ENCODE measurements around the gene SLC35B1.
"Not testable (repeated sequence)": the region's sequence is repeated elsewhere in the genome, so short reads cannot be mapped to it uniquely, and the experiment has no call there.

Gene SLC35B1

DNA sequence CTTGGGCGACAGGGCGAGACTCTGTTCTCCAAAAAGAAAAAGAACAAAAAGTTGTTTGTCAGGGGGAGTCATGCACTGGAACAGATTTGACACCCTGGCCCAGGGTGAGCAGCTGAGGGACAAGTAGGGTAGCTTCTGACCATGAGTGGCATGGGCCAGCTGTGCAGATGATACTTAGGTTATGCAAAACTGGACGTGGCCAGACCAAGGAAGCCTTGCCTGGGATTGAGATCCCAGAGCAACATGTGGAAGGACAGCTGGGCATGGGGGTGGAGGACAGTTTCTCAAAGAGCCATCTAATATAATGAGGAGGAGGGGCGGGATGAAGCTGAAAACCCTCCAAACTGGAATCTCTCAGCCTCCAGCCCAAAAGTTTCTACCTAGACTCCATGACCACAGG is 19.6 kb upstream of the SLC35B1 start:
- DNase-seq (ENCODE audit: low spot score) = no peak
- TF ChIP-seq, protein P1, sequence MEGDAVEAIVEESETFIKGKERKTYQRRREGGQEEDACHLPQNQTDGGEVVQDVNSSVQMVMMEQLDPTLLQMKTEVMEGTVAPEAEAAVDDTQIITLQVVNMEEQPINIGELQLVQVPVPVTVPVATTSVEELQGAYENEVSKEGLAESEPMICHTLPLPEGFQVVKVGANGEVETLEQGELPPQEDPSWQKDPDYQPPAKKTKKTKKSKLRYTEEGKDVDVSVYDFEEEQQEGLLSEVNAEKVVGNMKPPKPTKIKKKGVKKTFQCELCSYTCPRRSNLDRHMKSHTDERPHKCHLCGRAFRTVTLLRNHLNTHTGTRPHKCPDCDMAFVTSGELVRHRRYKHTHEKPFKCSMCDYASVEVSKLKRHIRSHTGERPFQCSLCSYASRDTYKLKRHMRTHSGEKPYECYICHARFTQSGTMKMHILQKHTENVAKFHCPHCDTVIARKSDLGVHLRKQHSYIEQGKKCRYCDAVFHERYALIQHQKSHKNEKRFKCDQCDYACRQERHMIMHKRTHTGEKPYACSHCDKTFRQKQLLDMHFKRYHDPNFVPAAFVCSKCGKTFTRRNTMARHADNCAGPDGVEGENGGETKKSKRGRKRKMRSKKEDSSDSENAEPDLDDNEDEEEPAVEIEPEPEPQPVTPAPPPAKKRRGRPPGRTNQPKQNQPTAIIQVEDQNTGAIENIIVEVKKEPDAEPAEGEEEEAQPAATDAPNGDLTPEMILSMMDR (IDR thresholded peaks at IDR 0.05; ENCODE audit: extremely low read depth, insufficient read depth, missing control alignments) = no peak
- in situ Hi-C loops (cut with MboI; ENCODE audit: low pct_unique_long_range_greater_than_20kb, low sequenced_read_pairs, unreplicated experiment) = no loop called here

- TF ChIP-seq, protein P1 (IDR thresholded peaks at IDR 0.05; ENCODE audit: extremely low read depth, insufficient read depth, missing control alignments) = no peak
- no peak for DNase-seq (ENCODE audit: low spot score)
- in situ Hi-C loops (cut with MboI; ENCODE audit: low pct_unique_long_range_greater_than_20kb, low sequenced_read_pairs, unreplicated experiment) = no loop called here
These were observed 17.8 kb upstream of the SLC35B1 start for GRCh38 chr17:49725452-49726130.

DNA sequence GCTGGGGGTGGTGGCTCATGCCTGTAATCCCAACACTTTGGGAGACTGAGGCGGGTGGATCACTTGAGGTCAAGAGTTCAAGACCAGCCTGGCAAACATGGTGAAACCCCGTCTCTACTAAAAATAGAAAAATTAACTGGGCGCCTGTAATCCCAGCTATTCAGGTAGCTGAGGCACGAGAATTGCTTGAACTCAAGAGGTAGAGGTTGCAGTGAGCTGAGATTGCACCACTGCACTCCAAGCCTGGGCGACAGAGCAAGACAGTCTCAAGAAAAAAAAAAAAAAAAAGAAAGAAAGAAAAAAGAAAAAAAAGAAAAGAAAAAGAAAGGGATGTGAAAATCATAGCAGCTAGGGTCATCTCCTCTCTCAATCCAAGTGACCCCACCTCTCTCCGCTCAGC is 16.8 kb upstream of the SLC35B1 start:
- not testable (repeated sequence) for DNase-seq (ENCODE audit: low spot score)
- in situ Hi-C loops (cut with MboI; ENCODE audit: low pct_unique_long_range_greater_than_20kb, low sequenced_read_pairs, unreplicated experiment) = loop anchor here (25.0 kb wide), 1 partner anchor 263 kb away; the partner anchor contains the start of gene DLX3

GRCh38 chr17:49723423-49723822 is 15.7 kb upstream of the SLC35B1 start:
- in situ Hi-C loops (cut with MboI; ENCODE audit: low pct_unique_long_range_greater_than_20kb, low sequenced_read_pairs, unreplicated experiment) = loop anchor here (25.0 kb wide), 1 partner anchor 264 kb away; the partner anchor contains the start of gene DLX3
- TF ChIP-seq, protein P1 (IDR thresholded peaks at IDR 0.05; ENCODE audit: extremely low read depth, insufficient read depth, missing control alignments) = no peak
- DNase-seq (ENCODE audit: low spot score) = no peak

DNA sequence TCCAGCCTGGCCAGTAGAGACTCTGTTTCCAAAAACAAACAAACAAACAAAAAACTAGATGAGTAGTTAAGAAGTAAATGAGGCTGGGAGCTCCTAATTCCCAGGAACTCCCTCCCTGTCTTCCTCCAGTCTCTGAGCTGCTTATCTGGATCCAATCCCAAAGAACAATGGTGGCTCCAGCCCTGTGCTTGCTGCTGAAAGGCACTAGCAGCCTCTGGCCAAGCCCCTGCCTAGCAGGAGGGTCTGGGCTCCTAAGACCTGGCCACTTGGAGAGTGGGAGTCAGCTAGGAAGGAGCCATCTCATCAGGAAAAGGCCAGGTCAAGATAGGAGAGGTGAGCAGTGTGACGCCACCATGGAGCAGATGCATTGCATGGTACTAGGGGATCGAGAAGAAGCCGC is 14.3 kb upstream of the SLC35B1 start:
- no peak for DNase-seq (ENCODE audit: low spot score)
- TF ChIP-seq, protein P1 (IDR thresholded peaks at IDR 0.05; ENCODE audit: extremely low read depth, insufficient read depth, missing control alignments) = no peak
- in situ Hi-C loops (cut with MboI; ENCODE audit: low pct_unique_long_range_greater_than_20kb, low sequenced_read_pairs, unreplicated experiment) = loop anchor here (25.0 kb wide), 1 partner anchor 265 kb away; the partner anchor contains the start of gene DLX3

DNA sequence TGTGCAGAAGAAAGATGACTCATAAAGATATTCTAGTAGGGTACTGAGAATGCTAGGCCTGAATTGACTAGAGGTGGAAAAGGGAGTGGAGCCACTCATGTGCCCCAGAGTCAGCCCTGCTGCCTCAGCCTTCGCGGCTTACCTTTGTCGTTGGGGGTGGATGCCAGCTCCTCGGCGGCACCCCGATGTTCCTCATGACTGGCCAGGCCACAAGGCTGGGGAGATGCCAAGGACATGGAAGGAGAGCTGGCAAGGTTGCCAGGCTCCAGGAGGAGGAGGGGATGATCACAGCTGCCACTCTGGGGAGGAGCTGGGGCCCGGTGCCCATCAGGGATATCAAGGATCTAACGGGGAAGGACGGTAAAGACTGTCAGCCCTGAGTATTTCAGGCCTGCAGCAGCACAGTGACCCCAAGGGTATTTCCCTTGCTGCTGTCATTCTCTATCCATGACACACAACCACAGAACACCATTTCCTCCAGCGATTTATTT is 9.7 kb upstream of the SLC35B1 start:
- no peak for DNase-seq (ENCODE audit: low spot score)
- in situ Hi-C loops (cut with MboI; ENCODE audit: low pct_unique_long_range_greater_than_20kb, low sequenced_read_pairs, unreplicated experiment) = loop anchor here (25.0 kb wide), 1 partner anchor 270 kb away; the partner anchor contains the start of gene DLX3
- TF ChIP-seq, protein P1 (IDR thresholded peaks at IDR 0.05; ENCODE audit: extremely low read depth, insufficient read depth, missing control alignments) = no peak

DNA sequence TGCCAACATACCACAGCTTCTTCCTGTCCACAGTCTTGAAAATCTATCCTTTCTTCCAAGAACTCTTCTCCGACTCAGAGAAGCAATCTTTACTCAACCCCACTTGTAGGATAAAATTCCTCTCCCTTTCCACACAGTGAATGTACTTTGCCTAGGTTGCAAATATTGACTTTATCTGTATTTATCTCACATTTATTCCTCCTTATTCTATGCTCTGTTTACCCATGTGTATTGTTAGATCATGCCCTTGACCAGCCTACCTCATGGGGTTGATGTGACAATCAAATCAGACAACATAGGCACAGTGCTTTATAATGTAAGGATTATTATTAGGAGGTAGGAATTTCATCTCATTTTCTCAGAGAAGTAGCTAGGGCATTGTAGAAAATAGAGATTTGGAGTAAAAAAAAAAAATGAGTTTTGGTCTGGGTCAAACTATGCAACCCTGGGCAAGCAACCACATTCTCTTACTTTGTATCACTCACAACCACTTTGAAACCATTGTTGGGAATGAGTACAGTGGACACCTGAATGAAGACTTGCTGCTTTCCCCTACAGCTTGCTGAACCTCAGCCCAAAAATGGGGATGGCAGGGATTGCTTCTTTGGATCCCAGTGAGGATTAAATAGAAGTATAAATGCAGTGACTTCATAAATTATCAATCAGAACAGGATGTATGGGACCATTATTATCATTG is 9.1 kb upstream of the SLC35B1 start:
- TF ChIP-seq, protein P1 (IDR thresholded peaks at IDR 0.05; ENCODE audit: extremely low read depth, insufficient read depth, missing control alignments) = no peak
- in situ Hi-C loops (cut with MboI; ENCODE audit: low pct_unique_long_range_greater_than_20kb, low sequenced_read_pairs, unreplicated experiment) = loop anchor here (25.0 kb wide), 1 partner anchor 270 kb away; the partner anchor contains the start of gene DLX3
- DNase-seq (ENCODE audit: low spot score) = no peak

Measured in GM13977 (cell line).